ENCODE results near the gene RARG. TPM values are rescaled to one million over a fixed set of nuclear protein-coding genes. Genes with fewer than 3 reads are reported as not detected.

The RARG gene
- total RNA-seq, 2 donors from 2014 or later, result 11.4 to 21.5 TPM

GRCh38 chr12:53224061-53224896, 7.7 kb downstream of the RARG start:
- no peaks in the 10 kb centered on the region for H3K27me3 ChIP-seq
- no peak for TF ChIP-seq CTCF (IDR thresholded peaks at IDR 0.05)

GRCh38 chr12:53223389-53224060, 8.5 kb downstream of the RARG start:
- peak overlapping the region in 1 of 2 donors; percentile 42 for H3K9ac ChIP-seq (ENCODE audit: low read depth in 2 of 2, low read length in 2 of 2)

More at GRCh38 chr12:53224061-53224896, 7.7 kb downstream of the RARG start:
- DNase-seq, result peak; percentile 55
- intact Hi-C loops (cut with DNase I), result no loop called here
- peak overlapping the region in 1 of 2 donors; percentile 42 for H3K9ac ChIP-seq (ENCODE audit: low read depth in 2 of 2, low read length in 2 of 2)
- peak overlapping the region; percentile 37 for H3K27ac ChIP-seq
- H3K4me1 ChIP-seq, result peaks cover 5% of the 10 kb centered on the region
- H3K9me3 ChIP-seq, result no peaks in the 10 kb centered on the region
- no peak overlapping the region for H3K4me3 ChIP-seq
- H3K36me3 ChIP-seq, result no peaks in the 10 kb centered on the region

GRCh38 chr12:53222806-53223261, 9.2 kb downstream of the RARG start:
- DNase-seq, result no peak
- Histone ChIP-seq H3K9ac (ENCODE audit: low read depth in 2 of 2, low read length in 2 of 2) (peak overlapping the region in 1 of 2 donors; percentile 99), H3K27me3 (no peaks in the 10 kb centered on the region), H3K4me3 (no peak overlapping the region), H3K9me3 (no peaks in the 10 kb centered on the region), H3K27ac (peak overlapping the region; percentile 27), H3K4me1 (peaks cover 12% of the 10 kb centered on the region), H3K36me3 (no peaks in the 10 kb centered on the region)
- intact Hi-C loops (cut with DNase I), result no loop called here
- no peak for TF ChIP-seq CTCF (IDR thresholded peaks at IDR 0.05)

More at GRCh38 chr12:53223389-53224060, 8.5 kb downstream of the RARG start:
- no peak overlapping the region for H3K4me3 ChIP-seq
- H3K27ac ChIP-seq, result peak overlapping the region; percentile 37
- intact Hi-C loops (cut with DNase I), result no loop called here
- no peaks in the 10 kb centered on the region for H3K36me3 ChIP-seq
- no peak for TF ChIP-seq CTCF (IDR thresholded peaks at IDR 0.05)
- no peaks in the 10 kb centered on the region for H3K27me3 ChIP-seq
- H3K9me3 ChIP-seq, result no peaks in the 10 kb centered on the region
- no peak for DNase-seq
- peaks cover 5% of the 10 kb centered on the region for H3K4me1 ChIP-seq

- Histone ChIP-seq H3K4me1 (peaks cover 17% of the 10 kb centered on the region), H3K27ac (peak overlapping the region; percentile 98), H3K36me3 (no peaks in the 10 kb centered on the region), H3K27me3 (no peaks in the 10 kb centered on the region), H3K4me3 (peak overlapping the region; percentile 63), H3K9ac (ENCODE audit: low read depth in 2 of 2, low read length in 2 of 2) (peak overlapping the region; percentile 80 to 99), H3K9me3 (no peaks in the 10 kb centered on the region)
- TF ChIP-seq CTCF (IDR thresholded peaks at IDR 0.05), result no peak
- DNase-seq, result no peak
- intact Hi-C loops (cut with DNase I), result no loop called here
Measured at GRCh38 chr12:53222170-53222721, 9.8 kb downstream of the RARG start.
